ENCODE data around the gene AFAP1L1.
A peak's percentile ranks its signal among the peaks of the same experiment; 100 is the strongest.

Gene AFAP1L1

GRCh38 chr5:149355688-149356087 is 84.0 kb downstream of the AFAP1L1 start:
- DNase-seq = no peak

DNA sequence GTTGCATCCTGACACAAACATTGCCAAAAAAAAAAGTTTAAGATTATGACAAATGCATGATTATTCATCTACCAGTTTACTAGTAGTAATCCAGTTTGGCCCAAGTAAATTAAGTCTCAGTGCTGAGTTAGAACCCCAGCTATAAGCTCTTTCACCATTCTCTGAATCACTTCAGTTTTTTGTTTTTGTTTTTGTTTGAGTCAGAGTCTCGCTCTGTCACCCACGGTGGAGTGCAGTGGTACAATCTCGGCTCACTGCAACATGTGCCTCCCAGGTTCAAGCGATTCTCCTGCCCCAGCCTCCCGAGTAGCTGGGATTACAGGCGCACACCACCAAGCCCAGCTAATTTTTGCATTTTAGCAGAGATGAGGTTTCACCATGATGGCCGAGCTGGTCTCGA is 84.7 kb downstream of the AFAP1L1 start:
- DNase-seq = no peak

- DNase-seq = peak; percentile 89
These were observed 86.0 kb downstream of the AFAP1L1 start, which contains the start of gene PCYOX1L for GRCh38 chr5:149357370-149358293. PCYOX1L (plus strand) TSS chr5:149358046; CDS start chr5:149358069, 23 bp downstream.

- DNase-seq = peak; percentile 57
These were observed 86.6 kb downstream of the AFAP1L1 start for GRCh38 chr5:149358294-149358651.

- DNase-seq = no peak
These were observed 87.3 kb downstream of the AFAP1L1 start for GRCh38 chr5:149358868-149359495.

GRCh38 chr5:149360272-149360671 is 88.6 kb downstream of the AFAP1L1 start:
- DNase-seq = peak; percentile 72

GRCh38 chr5:149362541-149362940 is 90.9 kb downstream of the AFAP1L1 start:
- no peak for DNase-seq

DNA sequence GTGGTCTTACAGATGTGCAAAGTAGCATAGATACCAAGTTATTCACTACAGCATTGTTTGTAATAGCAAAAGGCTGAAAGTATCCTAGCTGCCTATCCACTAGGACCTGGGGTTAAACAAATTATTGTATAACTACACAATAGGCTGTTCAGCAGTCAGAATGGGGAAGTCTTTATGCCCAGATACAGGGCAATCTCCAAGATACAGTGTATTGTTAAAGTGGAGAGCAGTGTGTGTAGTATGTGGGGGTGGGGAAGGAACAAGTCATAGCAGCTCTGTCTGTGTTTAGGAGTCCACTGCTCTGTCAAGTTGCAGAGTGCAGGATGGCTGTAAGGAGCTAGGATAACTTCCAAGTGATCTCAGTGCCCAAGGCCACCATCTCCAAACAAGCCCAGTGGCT is 91.7 kb downstream of the AFAP1L1 start:
- DNase-seq = peak; percentile 62

DNA sequence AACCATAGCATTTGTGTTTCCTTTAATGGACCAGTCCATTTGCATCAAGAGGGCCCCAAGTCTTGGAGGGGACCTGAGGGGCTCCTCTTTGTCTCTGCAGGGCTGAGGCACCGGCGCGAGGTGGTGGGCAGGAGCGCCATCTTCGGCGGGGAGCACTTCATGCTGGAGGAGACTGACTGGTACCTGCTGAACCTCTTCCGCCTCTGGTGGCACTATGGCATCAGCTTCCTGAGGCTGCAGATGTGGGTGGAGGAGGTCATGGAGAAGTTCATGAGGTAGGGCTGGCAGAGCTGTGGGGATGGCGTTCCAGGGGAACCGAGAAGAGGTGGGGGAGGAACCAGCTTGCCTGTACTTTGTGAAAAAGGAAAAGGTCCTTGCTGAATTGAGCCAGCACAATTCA is 92.3 kb downstream of the AFAP1L1 start:
- no peak for DNase-seq

DNA sequence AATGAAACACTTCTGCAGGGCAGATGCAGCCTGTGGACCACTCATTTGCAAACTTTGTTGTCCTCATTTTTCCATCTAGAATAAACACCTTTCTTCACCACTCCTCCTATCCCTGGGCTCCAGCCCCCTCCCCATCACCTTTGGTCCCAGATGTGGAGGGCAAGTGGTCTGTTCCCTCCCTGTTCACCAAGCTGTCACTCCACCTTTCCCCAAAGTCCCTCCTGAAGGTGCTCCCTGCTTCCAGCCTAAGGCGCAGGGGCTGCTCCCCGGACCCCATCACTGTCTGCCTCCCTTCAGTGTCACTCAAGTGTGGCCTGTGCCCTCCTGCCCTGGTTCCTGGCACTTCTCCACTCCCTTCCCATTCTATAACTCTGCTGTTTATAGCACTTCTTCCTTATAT is 93.1 kb downstream of the AFAP1L1 start:
- DNase-seq = no peak

DNA sequence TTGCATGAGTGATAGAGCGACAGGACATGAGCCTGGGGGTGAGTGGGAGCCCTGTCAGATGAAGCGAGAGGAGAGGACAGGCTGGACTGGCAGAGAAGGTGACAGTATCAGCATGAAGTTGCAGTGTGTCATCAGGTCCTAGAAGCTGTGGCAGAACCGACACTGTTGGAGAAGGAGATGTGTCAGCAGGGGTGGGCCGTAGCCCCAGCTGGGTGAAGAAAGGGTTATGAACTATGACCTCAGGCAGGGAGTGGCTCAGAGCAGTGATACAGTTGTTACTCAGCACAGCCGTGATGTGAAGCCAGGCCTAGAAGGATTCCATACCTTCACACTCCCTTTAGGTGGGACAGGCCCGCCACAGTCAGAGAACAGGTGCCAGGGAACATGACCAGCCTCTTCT is 93.8 kb downstream of the AFAP1L1 start:
- DNase-seq = peak; percentile 48

DNA sequence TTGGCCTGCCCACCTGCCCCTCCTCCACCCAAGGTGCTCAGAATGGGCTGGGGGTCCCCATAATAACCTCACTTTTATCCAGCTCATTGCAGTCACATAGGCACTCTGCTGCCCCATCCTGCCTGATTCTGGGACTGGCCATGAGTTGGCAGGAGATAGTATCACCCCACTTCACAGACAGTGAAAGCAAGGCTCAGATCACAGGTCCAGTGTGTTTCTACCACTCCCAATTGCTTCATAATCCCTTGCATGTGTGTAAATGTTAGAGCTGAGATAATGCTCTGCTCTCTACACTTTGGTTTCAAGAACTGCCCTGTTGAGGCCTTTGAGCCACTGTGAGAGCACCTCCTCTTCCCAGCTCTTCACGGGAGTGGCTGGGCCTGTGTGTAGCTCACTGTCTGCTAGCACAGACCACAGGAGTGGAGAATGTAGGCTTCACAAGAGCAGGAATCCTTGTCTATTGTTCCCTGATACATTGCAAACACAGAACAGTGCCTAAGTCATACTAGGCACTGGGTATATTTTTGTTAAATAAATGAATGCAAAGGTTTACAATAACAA is 94.6 kb downstream of the AFAP1L1 start:
- DNase-seq = peak; percentile 4

- peak; percentile 81 for DNase-seq
These were observed 95.8 kb downstream of the AFAP1L1 start for GRCh38 chr5:149367249-149367971.

- no peak for DNase-seq
These were observed 96.5 kb downstream of the AFAP1L1 start for GRCh38 chr5:149367972-149368645.

DNA sequence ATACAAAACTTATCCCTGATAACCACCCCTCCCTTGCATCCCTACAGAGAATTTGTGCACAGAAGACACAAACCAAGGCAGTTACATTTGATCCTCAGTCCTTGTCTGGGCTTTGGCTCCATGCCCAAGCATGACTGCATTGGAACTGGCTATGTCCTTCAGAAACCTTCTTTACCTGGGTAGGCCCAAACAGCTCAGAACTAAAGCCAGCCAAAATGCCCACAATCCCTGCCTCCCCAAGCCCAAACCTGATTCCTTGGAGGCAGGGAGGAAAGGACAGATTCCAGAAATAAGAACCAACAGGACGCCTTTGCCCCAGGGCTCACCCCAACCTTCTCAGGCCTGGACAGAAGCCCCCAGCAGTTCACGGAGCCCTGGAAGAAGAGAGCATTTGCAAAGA is 99.2 kb downstream of the AFAP1L1 start:
- DNase-seq = no peak

DNA sequence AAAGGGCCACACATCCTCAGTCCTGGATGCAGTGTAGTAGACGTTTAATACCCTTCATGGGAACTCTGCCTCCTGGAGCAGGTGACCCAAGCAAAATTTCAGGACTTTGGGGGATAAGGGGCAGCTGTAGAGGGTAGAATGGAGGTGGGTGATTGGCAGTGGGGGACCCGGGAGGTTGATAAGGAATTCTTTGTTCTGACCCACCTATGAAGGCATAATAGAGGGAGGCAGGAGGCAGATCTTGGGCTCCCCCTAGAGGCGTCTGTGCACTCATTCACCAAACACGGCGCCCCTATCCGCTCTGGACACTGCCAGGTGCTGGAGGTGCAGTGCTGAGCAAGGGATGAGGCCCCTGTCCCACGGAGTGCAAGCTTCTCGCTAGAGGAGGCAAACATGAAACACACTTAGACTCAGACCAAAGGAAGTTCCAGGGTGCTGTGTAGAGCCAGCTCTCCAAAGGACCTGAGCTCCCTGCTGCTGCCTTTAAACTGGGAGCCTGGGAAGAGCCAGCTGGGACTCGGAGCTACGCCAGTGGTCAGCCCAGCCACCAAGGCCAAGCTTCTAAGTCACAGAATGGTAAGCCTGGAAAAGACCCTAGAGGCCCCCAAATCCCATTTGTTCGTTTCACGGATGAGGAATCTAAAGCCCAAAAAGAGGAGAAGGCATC is 99.8 kb downstream of the AFAP1L1 start:
- peak; percentile 35 for DNase-seq

DNA sequence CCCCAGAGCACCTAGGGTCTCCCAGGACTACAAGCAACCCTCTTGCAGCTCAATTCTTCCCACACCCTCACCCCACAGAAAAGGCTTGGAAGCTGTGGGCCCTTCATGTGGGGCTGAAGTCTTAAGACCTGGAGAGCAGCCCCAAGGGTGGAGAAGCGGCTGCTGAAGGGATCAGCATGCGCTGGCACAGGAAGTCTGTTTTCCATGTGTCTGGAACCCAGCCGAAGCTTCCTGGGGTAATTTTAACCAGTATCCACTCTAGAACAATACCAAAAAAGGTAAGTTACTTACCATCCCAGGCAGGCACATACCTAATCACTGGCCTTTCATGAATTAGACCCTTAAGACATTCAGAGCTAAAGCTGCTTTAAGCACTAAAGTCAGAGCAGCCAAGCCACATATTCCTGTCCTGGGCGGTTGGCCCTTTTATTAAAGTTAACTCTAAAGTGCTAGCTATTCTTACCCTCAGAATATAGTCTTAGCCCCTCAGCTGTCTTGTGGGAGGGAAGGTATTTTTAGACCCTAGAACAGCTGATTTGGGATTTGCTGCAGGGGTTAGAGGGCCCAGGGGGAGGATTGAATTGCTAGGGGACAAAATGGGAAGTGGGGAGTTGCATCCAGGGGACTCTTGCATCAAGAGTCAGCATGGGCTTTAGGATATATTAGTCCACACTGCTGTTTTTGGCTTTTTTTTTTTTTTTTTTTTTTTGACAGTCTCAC is 100.6 kb downstream of the AFAP1L1 start:
- DNase-seq = peak; percentile 52

DNA sequence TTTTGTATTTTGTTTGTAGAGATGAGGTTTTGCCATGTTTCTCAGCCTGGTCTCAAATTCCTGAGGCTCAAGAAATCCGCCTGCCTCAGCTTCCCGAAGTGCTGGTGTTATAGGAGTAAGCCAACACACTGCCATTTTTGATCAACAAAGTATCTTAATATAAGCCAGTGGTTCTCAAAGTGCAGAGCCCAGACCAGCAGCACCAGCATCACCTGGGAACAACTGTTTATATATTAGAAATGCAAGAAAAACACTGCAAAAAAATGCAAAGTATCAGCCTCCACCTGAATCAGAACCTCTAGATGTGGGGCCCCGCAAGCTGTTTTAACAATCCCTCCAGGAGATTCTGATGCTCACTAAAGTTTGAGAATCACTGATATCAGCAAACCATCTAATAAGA is 101.3 kb downstream of the AFAP1L1 start:
- no peak for DNase-seq

GRCh38 chr5:149374303-149374702 is 102.6 kb downstream of the AFAP1L1 start:
- DNase-seq = no peak

- DNase-seq = no peak
These were observed 103.1 kb downstream of the AFAP1L1 start for GRCh38 chr5:149374801-149375200.

DNA sequence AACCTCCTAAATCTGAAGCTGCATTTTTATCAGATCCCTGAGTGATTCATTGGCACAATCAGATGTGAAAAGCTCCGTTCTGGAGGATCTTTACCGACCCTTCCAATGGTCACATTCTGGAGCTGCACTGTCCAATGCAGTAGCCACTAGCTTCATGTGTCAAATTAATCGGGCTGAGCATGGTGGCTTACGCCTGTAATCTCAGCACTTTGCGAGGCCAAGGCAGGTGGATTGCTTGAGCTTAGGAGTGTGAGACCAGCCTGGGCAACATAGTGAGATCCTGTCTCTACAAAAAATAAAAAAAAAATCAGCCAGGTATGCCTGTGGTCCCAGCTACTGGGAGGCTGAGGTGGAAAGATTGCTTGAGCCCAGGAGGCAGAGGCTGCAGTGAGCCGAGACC is 103.8 kb downstream of the AFAP1L1 start:
- DNase-seq = no peak
